ENCODE measurements around the gene SLC51B.
A peak's percentile ranks its signal among the peaks of the same experiment; 100 is the strongest.
"Not testable (repeated sequence)": the region's sequence is repeated elsewhere in the genome, so short reads cannot be mapped to it uniquely, and the experiment has no call there.

SLC51B gene

DNA sequence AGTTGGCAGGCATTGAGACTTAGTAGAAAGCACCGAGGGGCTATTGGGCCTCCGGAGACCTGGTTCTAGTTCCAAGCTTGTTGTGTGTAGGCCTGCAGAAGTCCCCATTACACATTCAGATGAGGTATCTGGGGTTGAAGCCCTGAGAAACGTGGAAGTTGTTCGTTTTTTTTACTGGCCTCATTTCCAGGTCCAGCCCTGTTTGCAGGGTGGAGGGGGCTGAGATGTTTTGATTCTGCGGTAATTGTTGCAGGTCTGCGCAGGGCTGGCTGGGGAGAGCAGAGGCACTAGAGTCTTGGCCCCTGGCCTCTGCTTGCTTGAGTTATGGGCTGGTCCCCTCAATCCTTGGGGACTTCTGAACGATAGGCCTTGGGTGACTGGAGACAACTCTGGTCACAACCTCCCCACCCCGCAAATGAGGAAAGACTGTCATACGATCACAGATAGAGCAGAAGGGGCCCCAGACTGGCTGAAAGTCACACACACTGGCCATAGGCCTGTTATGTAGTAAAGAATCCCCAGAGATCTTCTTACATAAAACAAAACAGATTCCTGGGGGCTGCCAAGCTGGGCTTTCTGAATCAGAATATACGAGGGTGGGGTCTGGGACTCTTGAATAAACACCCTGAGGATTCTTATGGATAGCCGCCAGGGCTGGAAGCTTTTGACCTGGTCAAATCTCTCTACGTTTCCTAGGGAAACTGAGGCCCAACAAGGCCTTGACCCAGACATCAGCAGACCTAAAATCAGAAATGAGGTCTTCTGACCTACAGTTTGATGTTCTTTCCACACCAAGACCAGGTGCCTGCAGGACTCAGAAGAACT is 47.0 kb downstream of the SLC51B start:
- Histone ChIP-seq H3K4me1 (ENCODE audit: control insufficient read depth, insufficient read depth, low read length) (peaks cover 45% of the 10 kb centered on the region), H3K27me3 (ENCODE audit: control insufficient read depth, insufficient read depth, low read length) (no peaks in the 10 kb centered on the region), H3K9ac (ENCODE audit: low read length) (no peak overlapping the region), H3K27ac (ENCODE audit: low read depth, low read length) (no peak overlapping the region), H3K4me3 (ENCODE audit: low read length) (no peak overlapping the region), H3K36me3 (ENCODE audit: control insufficient read depth, insufficient read depth, low read length) (no peaks in the 10 kb centered on the region)

DNA sequence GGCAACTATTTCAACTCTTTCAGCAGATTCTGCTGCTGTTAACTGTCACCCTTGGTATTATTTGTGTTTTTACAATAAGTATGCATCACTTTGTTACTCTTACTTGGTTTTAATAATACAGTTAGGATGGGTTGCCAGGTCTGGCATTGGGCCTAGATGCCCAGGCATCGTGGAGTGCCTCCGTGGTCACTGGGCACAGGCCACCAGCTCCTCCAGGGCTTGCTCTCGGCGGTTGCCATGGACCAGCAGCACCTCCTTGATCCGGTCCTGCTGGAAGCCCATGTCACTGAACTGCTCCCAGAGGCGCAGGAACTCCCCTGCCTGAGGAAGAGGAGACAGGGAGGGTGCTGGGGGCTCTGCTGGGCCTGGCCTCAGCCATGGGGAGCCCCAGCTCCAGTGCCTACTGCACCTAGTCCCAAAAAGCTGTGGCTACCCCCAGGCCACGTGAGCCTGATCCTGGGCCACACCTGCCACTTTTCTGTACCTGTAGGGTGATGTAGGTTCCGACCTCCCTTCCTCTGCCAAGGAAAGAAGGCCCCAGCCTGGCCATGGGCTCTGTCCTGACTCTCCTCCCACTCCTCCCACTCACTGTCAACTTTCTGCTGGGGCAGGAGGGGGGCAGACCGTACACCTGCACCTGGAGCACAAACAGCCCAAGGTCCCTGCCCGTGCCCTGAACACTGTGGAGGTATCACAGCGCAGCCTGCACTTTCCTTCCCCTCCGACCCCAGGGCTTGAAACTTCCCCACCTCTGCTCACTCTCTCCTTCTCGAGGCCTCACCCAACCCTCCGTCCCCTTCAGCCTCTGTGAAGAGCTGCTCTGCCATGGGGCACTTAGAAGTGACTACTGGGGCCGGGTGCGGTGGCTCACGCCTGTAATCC is 48.0 kb downstream of the SLC51B start:
- H3K27ac ChIP-seq (ENCODE audit: low read depth, low read length) = no peak overlapping the region
- no peaks in the 10 kb centered on the region for H3K36me3 ChIP-seq (ENCODE audit: control insufficient read depth, insufficient read depth, low read length)
- H3K9ac ChIP-seq (ENCODE audit: low read length) = no peak overlapping the region
- no peaks in the 10 kb centered on the region for H3K27me3 ChIP-seq (ENCODE audit: control insufficient read depth, insufficient read depth, low read length)
- peaks cover 35% of the 10 kb centered on the region for H3K4me1 ChIP-seq (ENCODE audit: control insufficient read depth, insufficient read depth, low read length)
- no peak overlapping the region for H3K4me3 ChIP-seq (ENCODE audit: low read length)

DNA sequence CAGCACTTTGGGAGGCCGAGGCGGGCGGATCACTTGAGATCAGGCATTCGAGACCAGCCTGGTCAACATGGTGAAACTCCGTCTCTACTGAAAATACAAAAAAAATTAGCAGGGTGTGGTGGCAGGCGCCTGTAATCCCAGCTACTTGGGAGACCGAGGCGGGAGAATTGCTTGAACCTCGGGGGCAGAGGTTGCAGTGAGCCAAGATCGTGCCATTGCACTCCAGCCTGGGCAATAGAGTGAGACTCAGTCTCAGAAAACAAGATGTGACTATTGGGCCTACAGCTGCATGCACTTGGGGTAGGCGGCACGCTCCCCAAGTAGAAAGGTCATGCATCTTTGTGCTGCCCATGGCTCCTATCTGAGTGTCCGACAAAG is 48.6 kb downstream of the SLC51B start:
- peaks cover 29% of the 10 kb centered on the region for H3K4me1 ChIP-seq (ENCODE audit: control insufficient read depth, insufficient read depth, low read length)

DNA sequence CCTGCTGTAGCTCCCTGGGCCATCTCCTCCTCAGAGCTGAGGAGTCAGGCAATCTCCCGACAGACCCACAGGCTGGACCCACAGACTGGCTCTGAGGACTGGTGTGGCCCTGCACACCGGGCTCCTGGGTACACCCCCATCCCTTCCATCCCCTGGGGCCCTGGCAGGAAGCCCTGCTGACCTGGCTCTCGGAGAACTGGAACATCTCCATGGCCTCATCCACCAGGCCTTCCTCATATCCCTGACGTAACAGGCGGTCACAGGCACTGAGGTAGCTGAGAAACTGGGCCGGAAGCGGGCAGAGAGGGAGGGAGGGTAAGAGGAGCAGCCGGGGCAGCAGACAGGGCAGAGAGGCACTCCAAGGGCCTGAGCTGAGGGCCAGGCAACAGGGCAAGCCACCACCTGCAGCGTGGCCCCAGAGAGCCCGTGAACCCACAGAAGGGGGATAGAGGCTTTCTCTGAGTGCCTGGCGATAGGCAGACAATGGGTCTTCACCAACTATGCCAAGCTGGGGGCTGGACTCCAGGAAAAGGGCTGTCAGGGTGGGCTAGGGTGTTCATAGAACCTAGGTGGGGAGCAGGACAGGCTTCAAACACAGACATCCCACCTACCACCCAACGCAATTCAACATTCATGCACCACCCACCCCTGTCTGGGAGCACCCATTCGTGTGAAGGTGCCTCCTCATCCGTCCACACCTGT is 49.3 kb downstream of the SLC51B start:
- Histone ChIP-seq H3K4me1 (ENCODE audit: control insufficient read depth, insufficient read depth, low read length) (peaks cover 22% of the 10 kb centered on the region), H3K9ac (ENCODE audit: low read length) (no peak overlapping the region), H3K27ac (ENCODE audit: low read depth, low read length) (peak overlapping the region; percentile 67), H3K27me3 (ENCODE audit: control insufficient read depth, insufficient read depth, low read length) (no peaks in the 10 kb centered on the region), H3K4me3 (ENCODE audit: low read length) (no peak overlapping the region), H3K36me3 (ENCODE audit: control insufficient read depth, insufficient read depth, low read length) (peaks cover 7% of the 10 kb centered on the region)

More for the DNA sequence above, 48.6 kb downstream of the SLC51B start:
- H3K4me3 ChIP-seq (ENCODE audit: low read length); H3K27me3 ChIP-seq (ENCODE audit: control insufficient read depth, insufficient read depth, low read length); H3K36me3 ChIP-seq (ENCODE audit: control insufficient read depth, insufficient read depth, low read length); H3K9ac ChIP-seq (ENCODE audit: low read length): not testable (repeated sequence)
- peak overlapping the region; percentile 61 for H3K27ac ChIP-seq (ENCODE audit: low read depth, low read length)

DNA sequence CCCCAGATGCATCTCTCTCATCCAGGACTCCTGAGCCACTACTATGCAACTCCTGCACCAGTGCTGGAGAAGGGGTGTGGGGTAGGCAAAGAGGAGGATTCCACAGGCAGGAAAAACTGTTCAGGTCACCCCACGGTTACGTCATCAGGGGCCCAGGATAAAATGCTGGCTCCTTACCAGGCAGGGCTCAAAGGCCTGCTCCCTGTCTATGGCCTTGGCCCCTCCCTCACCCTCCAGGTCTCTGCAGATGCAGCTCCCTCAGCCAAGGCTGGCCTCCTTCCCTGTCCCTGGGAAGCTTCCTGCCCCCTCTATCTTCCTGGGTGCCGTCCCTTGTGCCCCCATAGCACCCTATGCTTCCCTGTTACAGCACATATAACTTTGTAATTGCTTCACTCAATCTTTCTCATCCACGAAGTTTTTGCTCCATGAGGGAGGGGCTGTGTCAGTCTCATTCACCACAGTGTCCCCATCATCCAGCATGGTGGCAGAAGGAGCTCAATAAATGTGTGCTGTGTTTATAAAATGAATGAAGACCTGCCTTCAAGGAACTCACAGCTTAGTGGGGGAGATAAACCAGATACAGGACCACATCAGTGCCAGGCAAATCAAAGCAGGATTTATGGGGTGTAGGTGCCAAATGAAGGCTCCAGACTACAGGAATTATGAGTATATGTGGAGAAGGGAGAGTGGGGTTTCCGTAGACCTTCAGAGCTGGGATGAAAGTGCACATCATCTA is 50.0 kb downstream of the SLC51B start:
- Histone ChIP-seq H3K27me3 (ENCODE audit: control insufficient read depth, insufficient read depth, low read length) (no peaks in the 10 kb centered on the region), H3K4me1 (ENCODE audit: control insufficient read depth, insufficient read depth, low read length) (peaks cover 19% of the 10 kb centered on the region), H3K9ac (ENCODE audit: low read length) (no peak overlapping the region), H3K36me3 (ENCODE audit: control insufficient read depth, insufficient read depth, low read length) (peaks cover 7% of the 10 kb centered on the region), H3K4me3 (ENCODE audit: low read length) (no peak overlapping the region), H3K27ac (ENCODE audit: low read depth, low read length) (peak overlapping the region; percentile 67)

DNA sequence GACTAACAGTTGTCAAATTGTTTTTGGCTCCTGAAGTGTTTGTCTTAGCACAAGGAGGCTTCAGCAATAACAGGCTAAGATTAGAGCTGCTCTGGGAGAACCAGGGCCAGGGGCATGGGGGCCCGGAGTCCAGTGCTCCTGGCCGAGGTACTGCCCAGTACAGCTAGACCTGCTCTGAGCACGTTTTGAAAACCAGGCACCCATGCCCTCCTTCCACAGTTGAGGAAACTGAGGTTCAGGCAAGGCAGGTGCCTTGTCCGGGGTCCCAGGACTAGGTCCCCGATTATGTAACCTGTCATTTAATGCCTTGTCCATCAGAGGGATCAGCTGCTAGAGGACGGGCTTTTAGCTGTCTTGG is 50.5 kb downstream of the SLC51B start:
- peaks cover 9% of the 10 kb centered on the region for H3K36me3 ChIP-seq (ENCODE audit: control insufficient read depth, insufficient read depth, low read length)
- H3K27ac ChIP-seq (ENCODE audit: low read depth, low read length) = peak overlapping the region; percentile 67
- peaks cover 19% of the 10 kb centered on the region for H3K4me1 ChIP-seq (ENCODE audit: control insufficient read depth, insufficient read depth, low read length)
- H3K27me3 ChIP-seq (ENCODE audit: control insufficient read depth, insufficient read depth, low read length) = no peaks in the 10 kb centered on the region
- no peak overlapping the region for H3K4me3 ChIP-seq (ENCODE audit: low read length)
- H3K9ac ChIP-seq (ENCODE audit: low read length) = no peak overlapping the region

DNA sequence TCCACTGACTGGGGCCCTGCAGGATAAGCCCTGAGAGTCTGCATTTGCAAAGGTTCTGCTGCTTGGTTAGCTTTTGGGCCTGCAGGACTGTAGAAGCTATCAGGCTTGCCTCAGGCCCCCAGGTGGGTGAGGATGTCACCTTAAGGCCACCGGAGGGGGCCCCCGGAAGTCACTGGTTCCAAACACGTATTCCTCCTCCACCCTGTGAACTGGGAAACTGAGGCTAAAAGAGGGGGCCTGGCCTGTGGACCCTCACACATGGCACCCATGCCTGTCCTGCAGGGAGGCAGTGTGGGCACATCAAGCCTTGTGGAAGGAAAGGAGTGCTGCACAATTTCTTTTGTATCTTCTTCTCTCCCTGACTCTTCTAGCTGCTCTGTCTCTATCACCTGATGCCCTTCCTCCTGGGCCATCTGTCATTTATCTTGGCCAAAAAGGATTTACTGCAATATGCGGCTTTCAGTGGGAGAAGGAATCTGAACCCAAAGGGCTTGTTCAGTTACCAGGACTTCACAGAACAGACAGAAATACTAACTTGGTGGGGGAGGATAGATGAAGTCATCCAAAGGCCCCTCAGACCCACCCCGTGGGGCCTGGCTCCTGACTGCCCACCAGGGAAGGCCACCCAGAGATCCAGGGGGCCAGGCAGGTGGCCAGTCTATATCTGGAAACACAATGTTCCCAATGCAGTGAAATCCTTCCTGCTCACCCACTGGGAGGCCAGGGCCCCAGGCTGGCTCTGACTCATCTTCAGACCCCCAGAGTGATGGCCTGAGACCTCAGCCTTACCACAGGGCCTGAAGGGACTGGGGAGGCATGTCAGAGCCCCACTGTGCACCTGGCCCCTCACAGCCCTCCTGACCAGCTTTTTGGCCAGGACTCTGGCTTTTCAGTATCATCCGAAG is 51.5 kb downstream of the SLC51B start:
- Histone ChIP-seq H3K27ac (ENCODE audit: low read depth, low read length) (no peak overlapping the region), H3K4me1 (ENCODE audit: control insufficient read depth, insufficient read depth, low read length) (peaks cover 19% of the 10 kb centered on the region)

DNA sequence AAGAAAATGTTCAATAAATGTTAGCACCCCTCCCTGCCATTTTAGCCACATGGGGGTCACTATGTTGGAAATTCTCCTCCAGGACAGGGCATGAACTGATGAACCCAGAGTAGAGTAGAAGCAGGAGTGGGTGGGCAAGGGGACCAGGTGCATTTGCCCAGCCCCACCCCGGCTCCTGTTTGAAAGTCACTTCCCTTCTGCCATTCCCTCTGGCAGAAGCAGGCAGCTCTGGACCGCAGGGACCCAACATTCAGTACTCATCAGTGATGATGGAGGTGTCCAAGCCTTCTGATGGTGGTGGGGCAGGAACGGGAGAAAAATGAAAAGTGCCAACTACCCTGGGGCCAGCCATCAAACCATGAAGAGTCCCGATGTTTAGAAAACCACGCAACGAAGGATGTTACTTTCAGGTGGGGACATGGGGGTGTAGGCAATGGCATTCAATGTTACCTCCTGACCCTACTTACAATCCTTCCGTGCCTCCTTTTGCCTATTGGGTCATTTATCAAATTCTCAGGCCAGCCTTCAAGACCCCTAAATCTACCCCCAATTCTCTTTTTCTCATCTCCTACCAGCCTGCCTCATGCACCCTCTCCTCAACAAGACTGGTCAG is 52.6 kb downstream of the SLC51B start:
- Histone ChIP-seq H3K4me1 (ENCODE audit: control insufficient read depth, insufficient read depth, low read length) (peaks cover 15% of the 10 kb centered on the region), H3K27ac (ENCODE audit: low read depth, low read length) (no peak overlapping the region), H3K4me3 (ENCODE audit: low read length) (no peak overlapping the region), H3K27me3 (ENCODE audit: control insufficient read depth, insufficient read depth, low read length) (no peaks in the 10 kb centered on the region), H3K9ac (ENCODE audit: low read length) (no peak overlapping the region), H3K36me3 (ENCODE audit: control insufficient read depth, insufficient read depth, low read length) (peaks cover 9% of the 10 kb centered on the region)

More for the DNA sequence above, 51.5 kb downstream of the SLC51B start:
- Histone ChIP-seq H3K27me3 (ENCODE audit: control insufficient read depth, insufficient read depth, low read length) (no peaks in the 10 kb centered on the region), H3K36me3 (ENCODE audit: control insufficient read depth, insufficient read depth, low read length) (peaks cover 9% of the 10 kb centered on the region), H3K4me3 (ENCODE audit: low read length) (no peak overlapping the region), H3K9ac (ENCODE audit: low read length) (no peak overlapping the region)

DNA sequence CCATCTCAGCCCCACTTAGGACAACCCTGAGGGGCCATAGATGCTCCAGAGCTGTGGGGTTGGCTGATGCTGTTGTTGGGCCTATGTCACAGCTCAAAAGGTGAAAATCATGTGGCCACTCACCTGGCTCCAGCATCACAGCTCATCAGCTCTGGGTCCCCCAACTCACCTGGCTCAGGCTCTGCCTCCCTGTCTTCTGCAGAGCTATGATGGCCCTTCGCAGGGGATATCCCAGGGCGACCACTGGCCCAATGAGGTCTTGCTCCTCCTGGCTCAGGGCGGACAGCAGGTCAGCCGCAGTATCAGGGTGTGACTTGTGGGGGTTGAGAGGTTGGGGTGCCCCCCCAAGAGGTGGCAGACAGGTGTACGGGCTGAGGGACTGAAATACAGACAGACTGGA is 54.1 kb downstream of the SLC51B start:
- Histone ChIP-seq H3K9ac (ENCODE audit: low read length) (no peak overlapping the region), H3K27me3 (ENCODE audit: control insufficient read depth, insufficient read depth, low read length) (no peaks in the 10 kb centered on the region), H3K4me1 (ENCODE audit: control insufficient read depth, insufficient read depth, low read length) (peaks cover 15% of the 10 kb centered on the region), H3K4me3 (ENCODE audit: low read length) (no peak overlapping the region), H3K36me3 (ENCODE audit: control insufficient read depth, insufficient read depth, low read length) (peaks cover 9% of the 10 kb centered on the region), H3K27ac (ENCODE audit: low read depth, low read length) (no peak overlapping the region)

DNA sequence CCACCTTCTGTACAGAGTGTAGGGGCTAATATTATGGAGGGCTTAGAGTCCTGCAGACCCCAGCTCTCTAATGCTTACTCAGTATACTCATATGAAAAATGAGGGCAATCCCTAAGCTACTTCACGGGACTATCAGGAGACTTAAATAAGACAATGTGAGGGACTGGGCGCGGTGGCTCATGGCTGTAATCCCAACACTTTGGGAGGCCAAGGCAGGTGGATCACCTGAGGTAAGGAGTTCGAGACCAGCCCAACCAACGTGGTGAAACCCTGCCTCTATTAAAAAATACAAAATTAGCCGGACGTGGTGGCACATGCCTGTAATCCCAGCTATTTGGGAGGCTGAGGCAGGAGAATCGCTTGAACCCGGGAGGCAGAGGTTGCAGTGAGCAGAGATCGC is 54.6 kb downstream of the SLC51B start:
- H3K4me1 ChIP-seq (ENCODE audit: control insufficient read depth, insufficient read depth, low read length) = peaks cover 11% of the 10 kb centered on the region
- H3K9ac ChIP-seq (ENCODE audit: low read length); H3K27ac ChIP-seq (ENCODE audit: low read depth, low read length); H3K36me3 ChIP-seq (ENCODE audit: control insufficient read depth, insufficient read depth, low read length); H3K4me3 ChIP-seq (ENCODE audit: low read length); H3K27me3 ChIP-seq (ENCODE audit: control insufficient read depth, insufficient read depth, low read length): not testable (repeated sequence)

DNA sequence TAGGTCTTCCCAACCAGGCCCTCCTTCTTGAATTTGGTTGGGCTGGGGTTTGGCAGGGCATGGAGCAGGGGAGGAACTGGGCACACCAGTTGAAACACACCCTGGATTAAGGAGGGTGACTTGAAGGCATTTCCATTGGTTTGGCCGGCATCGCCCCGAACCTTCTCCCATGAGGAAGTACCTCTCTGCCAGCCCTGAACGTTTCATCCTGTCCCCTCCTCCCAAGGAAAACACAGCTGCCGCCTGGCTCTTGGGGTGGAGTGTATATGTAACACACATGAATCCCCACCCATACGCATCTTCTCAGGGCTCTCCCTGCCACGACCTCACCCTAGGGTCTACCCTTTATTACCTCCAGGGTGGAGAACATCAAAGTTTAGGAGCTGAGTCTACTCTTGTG is 55.3 kb downstream of the SLC51B start:
- H3K4me3 ChIP-seq (ENCODE audit: low read length) = no peak overlapping the region
- H3K4me1 ChIP-seq (ENCODE audit: control insufficient read depth, insufficient read depth, low read length) = peaks cover 4% of the 10 kb centered on the region
- no peak overlapping the region for H3K9ac ChIP-seq (ENCODE audit: low read length)
- H3K36me3 ChIP-seq (ENCODE audit: control insufficient read depth, insufficient read depth, low read length) = peaks cover 9% of the 10 kb centered on the region
- H3K27ac ChIP-seq (ENCODE audit: low read depth, low read length) = no peak overlapping the region
- no peaks in the 10 kb centered on the region for H3K27me3 ChIP-seq (ENCODE audit: control insufficient read depth, insufficient read depth, low read length)

Data from rectal smooth muscle tissue (tissue), 1 donor.